ENCODE measurements around the gene ACTA2. TPM values are rescaled to one million over a fixed set of nuclear protein-coding genes. Genes with fewer than 3 reads are reported as not detected.

ACTA2 gene
- total RNA-seq, 1 experiment from 2014 or later = 2.4 TPM

DNA sequence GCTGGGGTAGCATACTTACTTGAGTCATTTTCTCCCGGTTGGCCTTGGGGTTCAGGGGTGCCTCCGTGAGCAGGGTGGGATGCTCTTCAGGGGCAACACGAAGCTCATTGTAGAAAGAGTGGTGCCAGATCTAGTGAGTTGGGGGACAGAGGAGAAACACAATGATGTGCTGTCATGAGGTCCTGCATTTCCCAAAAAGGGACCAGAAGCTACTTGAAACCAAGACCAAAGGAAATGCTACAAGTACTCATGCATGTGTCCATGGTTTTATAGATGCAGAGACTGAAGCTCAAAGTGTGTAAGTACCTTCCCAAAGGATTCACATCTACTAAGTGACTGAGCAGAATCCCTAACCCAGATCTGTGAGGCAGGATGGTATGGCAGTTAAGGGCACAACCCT lies 8.8 kb downstream of the ACTA2 start:
- Histone ChIP-seq H3K27me3 (ENCODE audit: insufficient read depth, low read length) (no peaks in the 10 kb centered on the region), H3K23me2 (ENCODE audit: insufficient read length, low read depth, low read length, poor library complexity, severe bottlenecking) (no peaks in the 10 kb centered on the region), H3K9me3 (ENCODE audit: control insufficient read depth, low read depth, low read length) (no peaks in the 10 kb centered on the region), H3T11ph (ENCODE audit: low read length) (no peak overlapping the region), H2BK12ac (ENCODE audit: insufficient read length, low read depth, low read length) (no peak overlapping the region), H4K5ac (ENCODE audit: insufficient read length, low read depth, low read length) (no peak overlapping the region), H3K23ac (ENCODE audit: insufficient read length, low read depth, low read length) (no peak overlapping the region), H2AFZ (ENCODE audit: low read length) (no peak overlapping the region), H2AK5ac (ENCODE audit: insufficient read length, low read length) (no peak overlapping the region), H2BK5ac (ENCODE audit: insufficient read length, low read length) (no peak overlapping the region), H3K56ac (ENCODE audit: insufficient read length, low read depth, low read length) (no peak overlapping the region), H3K4me1 (ENCODE audit: insufficient read depth, low read length) (no peaks in the 10 kb centered on the region), H4K91ac (ENCODE audit: insufficient read length, low read depth, low read length) (no peak overlapping the region), H4K8ac (replicated peaks; ENCODE audit: insufficient read length, low read depth, low read length) (no peak overlapping the region), H2BK20ac (ENCODE audit: low read depth, low read length, poor library complexity, severe bottlenecking) (no peak overlapping the region), H3K4me2 (ENCODE audit: insufficient read depth, insufficient read length, low read length) (no peak overlapping the region), H2BK15ac (ENCODE audit: low read depth, low read length) (no peak overlapping the region), H3K79me2 (ENCODE audit: insufficient read depth, low read length) (no peaks in the 10 kb centered on the region), H3K27ac (ENCODE audit: insufficient read length, low read depth, low read length) (no peak overlapping the region), H3K18ac (ENCODE audit: insufficient read length, low read depth, low read length) (no peak overlapping the region), H2BK120ac (ENCODE audit: low read depth, low read length, poor library complexity, severe bottlenecking) (no peak overlapping the region), H4K20me1 (ENCODE audit: control insufficient read depth, insufficient read depth, insufficient read length) (no peaks in the 10 kb centered on the region), H3K4ac (ENCODE audit: low read depth, low read length) (no peak overlapping the region), H3K14ac (ENCODE audit: insufficient read depth, low read length) (no peak overlapping the region), H3K79me1 (ENCODE audit: insufficient read depth, low read depth, low read length, poor library complexity, severe bottlenecking) (no peaks in the 10 kb centered on the region), H3K9ac (ENCODE audit: extremely low read depth, insufficient read length, low read length) (no peak overlapping the region)
- Mint-ChIP-seq H3K4me3 (no peak overlapping the region), H3K9me3 (no peaks in the 10 kb centered on the region), H3K27ac (no peak overlapping the region), H3K36me3 (ENCODE audit: insufficient read depth in 1 of 3, low read depth in 3 of 3) (no peaks in the 10 kb centered on the region), H3K4me1 (no peaks in the 10 kb centered on the region), H3K27me3 (ENCODE audit: low read depth) (no peaks in the 10 kb centered on the region)
- TF ChIP-seq, protein P1, sequence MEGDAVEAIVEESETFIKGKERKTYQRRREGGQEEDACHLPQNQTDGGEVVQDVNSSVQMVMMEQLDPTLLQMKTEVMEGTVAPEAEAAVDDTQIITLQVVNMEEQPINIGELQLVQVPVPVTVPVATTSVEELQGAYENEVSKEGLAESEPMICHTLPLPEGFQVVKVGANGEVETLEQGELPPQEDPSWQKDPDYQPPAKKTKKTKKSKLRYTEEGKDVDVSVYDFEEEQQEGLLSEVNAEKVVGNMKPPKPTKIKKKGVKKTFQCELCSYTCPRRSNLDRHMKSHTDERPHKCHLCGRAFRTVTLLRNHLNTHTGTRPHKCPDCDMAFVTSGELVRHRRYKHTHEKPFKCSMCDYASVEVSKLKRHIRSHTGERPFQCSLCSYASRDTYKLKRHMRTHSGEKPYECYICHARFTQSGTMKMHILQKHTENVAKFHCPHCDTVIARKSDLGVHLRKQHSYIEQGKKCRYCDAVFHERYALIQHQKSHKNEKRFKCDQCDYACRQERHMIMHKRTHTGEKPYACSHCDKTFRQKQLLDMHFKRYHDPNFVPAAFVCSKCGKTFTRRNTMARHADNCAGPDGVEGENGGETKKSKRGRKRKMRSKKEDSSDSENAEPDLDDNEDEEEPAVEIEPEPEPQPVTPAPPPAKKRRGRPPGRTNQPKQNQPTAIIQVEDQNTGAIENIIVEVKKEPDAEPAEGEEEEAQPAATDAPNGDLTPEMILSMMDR (conservative IDR thresholded peaks at IDR 0.05) = no peak
- no peak for DNase-seq
- no CpG with 5 or more reads among the region's 3 CpGs for WGBS (ENCODE audit: extremely low coverage, insufficient read length, low lambda C conversion rate)
